IMR-90 (cell line): Measurements from ENCODE around the gene UNC13C. TPM values are rescaled to one million over a fixed set of nuclear protein-coding genes. Genes with fewer than 3 reads are reported as not detected.

Source experiments
- ATAC-seq: fragments of 200-7000 bp; cut with Tn5 transposase; 2 replicates; pipeline ENCODE4 v1.9.1; 2020; ENCODE audit warnings: low read depth, mild to moderate bottlenecking, moderate library complexity
- BruUV-seq: library from RNA; stranded (reverse); fragments of 400-500 nt; replicated peaks from 2 replicates; lab custom pipeline; 2021; lab: Mats Ljungman, UMichigan
- CTCF ChIA-PET: fragments of 300-600 bp; formaldehyde crosslinking; extraction: SDS; loops from one replicate; lab custom pipeline; 2021; ENCODE audit warnings: antibody characterized with exemption; lab: Yijun Ruan, JAX
- POLR2A ChIA-PET: fragments of 300-600 bp; sonication (Branson Sonifier 250); formaldehyde crosslinking; loops from one replicate; lab custom pipeline; 2022; ENCODE audit warnings: antibody characterized with exemption; ENCODE audit not compliant: unreplicated experiment; lab: Charles Lee
- DNase-seq: peaks from one replicate; pipeline ENCODE4 v3.0.0; 2013
- H2AFZ ChIP-seq: replicated peaks from 2 replicates; pipeline ENCODE3; 2013; ENCODE audit warnings: low read length, mild to moderate bottlenecking; ENCODE audit not compliant: poor library complexity
- H2AK5ac ChIP-seq: 2 replicates; pipeline ENCODE4 v1.6.1; 2013; ENCODE audit warnings: low read depth, low read length, inconsistent platforms
- H2AK9ac ChIP-seq: replicated peaks from 2 replicates; pipeline ENCODE3; 2013; ENCODE audit warnings: mild to moderate bottlenecking, low read depth, low read length, moderate library complexity; ENCODE audit not compliant: poor library complexity
- H2BK120ac ChIP-seq: 2 replicates; pipeline ENCODE4 v1.6.1; 2013; ENCODE audit warnings: low read depth, low read length, inconsistent platforms
- H2BK15ac ChIP-seq: 3 replicates; pipeline ENCODE4 v1.6.1; 2013; ENCODE audit warnings: low read depth, low read length, inconsistent platforms
- H2BK20ac ChIP-seq: 2 replicates; pipeline ENCODE4 v1.6.1; 2013; ENCODE audit warnings: low read depth, mild to moderate bottlenecking, inconsistent platforms, low read length, moderate library complexity
- H2BK5ac ChIP-seq: 2 replicates; pipeline ENCODE4 v1.6.1; 2013; ENCODE audit warnings: mild to moderate bottlenecking, low read depth, low read length, inconsistent platforms; ENCODE audit not compliant: poor library complexity, severe bottlenecking
- H3K14ac ChIP-seq: replicated peaks from 2 replicates; pipeline ENCODE4 v1.6.1; 2013; ENCODE audit warnings: low read depth, low read length, inconsistent platforms
- H3K18ac ChIP-seq: 2 replicates; pipeline ENCODE4 v1.6.1; 2013; ENCODE audit warnings: low read depth, low read length, control low read depth
- H3K23ac ChIP-seq: 2 replicates; pipeline ENCODE4 v1.6.1; 2013; ENCODE audit warnings: low read depth, low read length, inconsistent platforms
- H3K27ac ChIP-seq: 2 replicates; pipeline ENCODE4 v1.5.1; 2013; ENCODE audit warnings: mild to moderate bottlenecking, control low read depth, low read length; ENCODE audit not compliant: insufficient read depth
- H3K27me3 ChIP-seq: 2 replicates; pipeline ENCODE4 v1.6.1; 2013; ENCODE audit warnings: low read length; ENCODE audit not compliant: control insufficient read depth, insufficient read depth
- H3K36me3 ChIP-seq: 2 replicates; pipeline ENCODE4 v1.6.1; 2013; ENCODE audit warnings: low read length, mixed read lengths; ENCODE audit not compliant: control insufficient read depth, insufficient read depth
- H3K4ac ChIP-seq: 2 replicates; pipeline ENCODE4 v1.6.1; 2013; ENCODE audit warnings: low read depth, low read length, inconsistent platforms
- H3K4me1 ChIP-seq: 2 replicates; pipeline ENCODE4 v1.6.1; 2013; ENCODE audit warnings: low read length, mixed read lengths; ENCODE audit not compliant: control insufficient read depth, insufficient read depth
- H3K4me2 ChIP-seq: 2 replicates; pipeline ENCODE4 v1.6.1; 2013; ENCODE audit warnings: low read depth, mild to moderate bottlenecking, control low read depth, low read length, moderate library complexity
- H3K4me3 ChIP-seq: 2 replicates; pipeline ENCODE4 v1.5.1; 2013; ENCODE audit warnings: low read depth, mild to moderate bottlenecking, control low read depth, low read length, moderate library complexity; ENCODE audit not compliant: insufficient read depth
- H3K56ac ChIP-seq: 2 replicates; pipeline ENCODE4 v1.6.1; 2013; ENCODE audit warnings: low read length, inconsistent platforms; ENCODE audit not compliant: insufficient read depth; ENCODE audit errors: extremely low read depth
- H3K79me1 ChIP-seq, 2 experiments: 2 replicates each; pipeline ENCODE4 v1.6.1; 2013; ENCODE audit warnings: low read length in 2 of 2, inconsistent platforms in 1 of 2, low read depth in 1 of 2
- H3K9ac ChIP-seq: 2 replicates; pipeline ENCODE4 v1.6.1; 2013; ENCODE audit warnings: low read depth, low read length, control low read depth
- H3K9me1 ChIP-seq: 2 replicates; pipeline ENCODE4 v1.6.1; 2013; ENCODE audit warnings: low read length, inconsistent platforms; ENCODE audit not compliant: insufficient read depth
- H3K9me3 ChIP-seq: 2 replicates; pipeline ENCODE4 v1.6.1; 2013; ENCODE audit warnings: low read length; ENCODE audit not compliant: control insufficient read depth, insufficient read depth
- H4K20me1 ChIP-seq: 2 replicates; pipeline ENCODE4 v1.6.1; 2013; ENCODE audit warnings: low read length, inconsistent platforms; ENCODE audit not compliant: insufficient read depth
- H4K5ac ChIP-seq: 2 replicates; pipeline ENCODE4 v1.6.1; 2013; ENCODE audit warnings: mild to moderate bottlenecking, low read depth, low read length, control low read depth
- H4K8ac ChIP-seq, 2 experiments: 2 replicates each; pipeline ENCODE4 v1.6.1; 2013; ENCODE audit warnings: low read depth in 2 of 2, low read length in 2 of 2, control low read depth in 1 of 2, inconsistent platforms in 1 of 2
- H4K91ac ChIP-seq: 2 replicates; pipeline ENCODE4 v1.6.1; 2013; ENCODE audit warnings: low read depth, low read length, inconsistent platforms; ENCODE audit not compliant: insufficient read depth
- FOS ChIP-seq: fragments of 150-350 bp; IDR thresholded peaks from 2 replicates; pipeline ENCODE4 v1.6.1; 2016; ENCODE audit warnings: low read depth, low read length
- MAZ ChIP-seq: IDR thresholded peaks from 2 replicates; pipeline ENCODE4 v1.6.1; 2012; ENCODE audit warnings: low read depth, mild to moderate bottlenecking, low read length, improper control_type of control experiment, moderate library complexity, borderline replicate concordance
- MXI1 ChIP-seq: IDR thresholded peaks from 2 replicates; pipeline ENCODE4 v1.6.1; 2012; ENCODE audit warnings: low read depth, mild to moderate bottlenecking, low read length, moderate library complexity, borderline replicate concordance
- NFE2L2 ChIP-seq: fragments of 150-350 bp; IDR thresholded peaks from 2 replicates; pipeline ENCODE4 v1.6.1; 2016; ENCODE audit warnings: low read depth, mild to moderate bottlenecking, low read length
- POLR2A ChIP-seq: IDR thresholded peaks from 2 replicates; pipeline ENCODE4 v1.6.1; 2012; ENCODE audit warnings: mild to moderate bottlenecking, low read depth, low read length
- RAD21 ChIP-seq: IDR thresholded peaks from 2 replicates; pipeline ENCODE4 v1.6.1; 2012; ENCODE audit warnings: low read length, improper control_type of control experiment
- RFX5 ChIP-seq: IDR thresholded peaks from 2 replicates; pipeline ENCODE4 v1.8.0; 2012; ENCODE audit warnings: low read depth, mild to moderate bottlenecking, low read length, moderate library complexity
- WGBS, 2 experiments: methylation state at CpG; one replicate each; pipeline versions ENCODE4 v1.1.5 to v1.1.7; 2013; ENCODE audit warnings: missing lambda C conversion rate in 2 of 2; ENCODE audit not compliant: insufficient read length in 1 of 2; ENCODE audit errors: extremely low coverage in 2 of 2; 5-methylcytosine and 5-hydroxymethylcytosine counted together
- dilution Hi-C: fragments of 300-500 bp; cut with HindIII; formaldehyde crosslinking; loops from one replicate; pipeline ENCODE4 v1.14.3; 2018; ENCODE audit warnings: low sequenced_read_pairs; ENCODE audit not compliant: unreplicated experiment
- in situ Hi-C: fragments of 300-500 bp; cut with MboI; formaldehyde crosslinking; loops from 3 replicates; pipeline ENCODE4 v1.14.3; 2019; ENCODE audit warnings: low sequenced_read_pairs, inconsistent platforms, mixed read lengths
- intact Hi-C: fragments of 100-400 bp; cut with micrococcal nuclease; formaldehyde crosslinking; loops from 2 replicates; pipeline ENCODE4 v1.10.0; 2022
- polyA plus RNA-seq, 3 experiments: library from polyadenylated mRNA; depleted of rRNA; stranded (reverse); fragments of >200 nt; gene quantifications; 2 replicates each; pipeline ENCODE4 v1.2.3, GENCODE V29; 2012; ENCODE audit warnings: low replicate concordance in 1 of 3
- total RNA-seq: library from RNA; depleted of rRNA; stranded (reverse); fragments of >200 nt; gene quantifications from 2 replicates; pipeline ENCODE4 v1.2.3, GENCODE V29; 2012
- TF ChIP-seq, protein P1 (sequence below): conservative IDR thresholded peaks from 2 replicates; pipeline ENCODE4 v1.5.1; 2012; ENCODE audit warnings: mild to moderate bottlenecking, low read depth, low read length, improper control_type of control experiment
- TF ChIP-seq, protein P2 (sequence below): fragments of 150-350 bp; IDR thresholded peaks from 2 replicates; pipeline ENCODE4 v1.6.1; 2016; ENCODE audit warnings: low read depth, mild to moderate bottlenecking, low read length, moderate library complexity, borderline replicate concordance
- TF ChIP-seq, protein P3 (sequence below): fragments of 150-350 bp; IDR thresholded peaks from 2 replicates; pipeline ENCODE4 v1.6.1; 2017; ENCODE audit warnings: mild to moderate bottlenecking, antibody characterized with exemption, low read length, low read depth

Gene UNC13C
- total and polyA plus RNA-seq, 2 of the 4 experiments (the other 2 are of a cell fraction) = not detected

DNA sequence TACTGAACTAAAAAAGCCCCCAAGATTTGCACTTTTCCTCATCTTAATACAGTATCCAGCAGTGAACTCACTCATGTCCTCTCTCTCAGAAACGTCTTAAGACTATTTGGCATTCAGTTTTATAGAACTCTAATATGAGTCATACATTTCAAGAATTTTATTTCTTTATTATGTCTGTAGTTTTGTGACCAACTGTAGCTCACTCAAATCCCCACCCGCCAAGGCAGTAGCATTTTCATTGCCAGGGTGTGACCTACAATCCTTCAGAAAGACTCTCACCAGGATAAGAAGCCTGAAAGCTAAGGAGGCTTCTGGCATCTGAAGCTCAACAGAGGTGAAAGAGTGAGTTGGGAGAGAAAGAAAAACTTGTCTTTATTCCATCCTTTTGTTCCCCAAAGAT, 681.4 kb downstream of the UNC13C start:
- no peak overlapping the region for H4K5ac ChIP-seq
- no TSS peak for BruUV-seq
- H3K4me2 ChIP-seq = no peak overlapping the region
- peaks cover 4% of the 10 kb centered on the region for H3K9me3 ChIP-seq
- H3K9me1 ChIP-seq = no peaks in the 10 kb centered on the region
- no CpG with 5 or more reads among the region's 2 CpGs for whole genome bisulfite sequencing, 2 experiments
- H3K27ac ChIP-seq = no peak overlapping the region
- no peak overlapping the region for H2AFZ ChIP-seq
- no peak overlapping the region for H3K56ac ChIP-seq
- no peak overlapping the region for H2AK5ac ChIP-seq
- no peak overlapping the region for H3K18ac ChIP-seq
- ATAC-seq (no peak), DNase-seq (no peak)
- H3K79me1 ChIP-seq = no peaks in the 10 kb centered on the region
- ChIA-PET POLR2A (no interaction called here), CTCF (interaction anchor here (0.6 kb wide), 1 partner anchor 24 kb away, joined by 4 read pairs; no protein-coding TSS in a partner anchor)
- H3K4me3 ChIP-seq = no peak overlapping the region
- in situ Hi-C loops = no loop called here
- H4K20me1 ChIP-seq = no peaks in the 10 kb centered on the region
- no peak overlapping the region for H4K8ac ChIP-seq
- H2BK120ac ChIP-seq = no peak overlapping the region
- no peak overlapping the region for H2BK20ac ChIP-seq
- H2BK15ac ChIP-seq = no peak overlapping the region
- H3K36me3 ChIP-seq = no peaks in the 10 kb centered on the region
- H3K4me1 ChIP-seq = no peaks in the 10 kb centered on the region
- TF ChIP-seq POLR2A (no peak), RFX5 (no peak), FOS (no peak), RAD21 (no peak), NFE2L2 (no peak), MAZ (no peak), MXI1 (no peak)
- TF ChIP-seq, protein P1, sequence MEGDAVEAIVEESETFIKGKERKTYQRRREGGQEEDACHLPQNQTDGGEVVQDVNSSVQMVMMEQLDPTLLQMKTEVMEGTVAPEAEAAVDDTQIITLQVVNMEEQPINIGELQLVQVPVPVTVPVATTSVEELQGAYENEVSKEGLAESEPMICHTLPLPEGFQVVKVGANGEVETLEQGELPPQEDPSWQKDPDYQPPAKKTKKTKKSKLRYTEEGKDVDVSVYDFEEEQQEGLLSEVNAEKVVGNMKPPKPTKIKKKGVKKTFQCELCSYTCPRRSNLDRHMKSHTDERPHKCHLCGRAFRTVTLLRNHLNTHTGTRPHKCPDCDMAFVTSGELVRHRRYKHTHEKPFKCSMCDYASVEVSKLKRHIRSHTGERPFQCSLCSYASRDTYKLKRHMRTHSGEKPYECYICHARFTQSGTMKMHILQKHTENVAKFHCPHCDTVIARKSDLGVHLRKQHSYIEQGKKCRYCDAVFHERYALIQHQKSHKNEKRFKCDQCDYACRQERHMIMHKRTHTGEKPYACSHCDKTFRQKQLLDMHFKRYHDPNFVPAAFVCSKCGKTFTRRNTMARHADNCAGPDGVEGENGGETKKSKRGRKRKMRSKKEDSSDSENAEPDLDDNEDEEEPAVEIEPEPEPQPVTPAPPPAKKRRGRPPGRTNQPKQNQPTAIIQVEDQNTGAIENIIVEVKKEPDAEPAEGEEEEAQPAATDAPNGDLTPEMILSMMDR = no peak
- TF ChIP-seq, protein P2, sequence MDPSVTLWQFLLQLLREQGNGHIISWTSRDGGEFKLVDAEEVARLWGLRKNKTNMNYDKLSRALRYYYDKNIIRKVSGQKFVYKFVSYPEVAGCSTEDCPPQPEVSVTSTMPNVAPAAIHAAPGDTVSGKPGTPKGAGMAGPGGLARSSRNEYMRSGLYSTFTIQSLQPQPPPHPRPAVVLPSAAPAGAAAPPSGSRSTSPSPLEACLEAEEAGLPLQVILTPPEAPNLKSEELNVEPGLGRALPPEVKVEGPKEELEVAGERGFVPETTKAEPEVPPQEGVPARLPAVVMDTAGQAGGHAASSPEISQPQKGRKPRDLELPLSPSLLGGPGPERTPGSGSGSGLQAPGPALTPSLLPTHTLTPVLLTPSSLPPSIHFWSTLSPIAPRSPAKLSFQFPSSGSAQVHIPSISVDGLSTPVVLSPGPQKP = no peak
- TF ChIP-seq, protein P3, sequence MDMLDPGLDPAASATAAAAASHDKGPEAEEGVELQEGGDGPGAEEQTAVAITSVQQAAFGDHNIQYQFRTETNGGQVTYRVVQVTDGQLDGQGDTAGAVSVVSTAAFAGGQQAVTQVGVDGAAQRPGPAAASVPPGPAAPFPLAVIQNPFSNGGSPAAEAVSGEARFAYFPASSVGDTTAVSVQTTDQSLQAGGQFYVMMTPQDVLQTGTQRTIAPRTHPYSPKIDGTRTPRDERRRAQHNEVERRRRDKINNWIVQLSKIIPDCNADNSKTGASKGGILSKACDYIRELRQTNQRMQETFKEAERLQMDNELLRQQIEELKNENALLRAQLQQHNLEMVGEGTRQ = no peak
- no peak overlapping the region for H2AK9ac ChIP-seq
- no peak overlapping the region for H3K4ac ChIP-seq
- H3K23ac ChIP-seq = no peak overlapping the region
- no peak overlapping the region for H4K91ac ChIP-seq
- dilution Hi-C loops = no loop called here
- H3K9ac ChIP-seq = no peak overlapping the region
- intact Hi-C loops = no loop called here
- no peaks in the 10 kb centered on the region for H3K27me3 ChIP-seq
- no peak overlapping the region for H2BK5ac ChIP-seq
- H3K14ac ChIP-seq = no peak overlapping the region
